Stimulated activated CD8-positive, alpha-beta memory T cell treated with anti-CD3 and anti-CD28 coated beads, Interleukin-4, amount 100 ng/mL, for 1 hour (primary cell): ENCODE measurements around the gene DYNC1H1.

Experiments used
- DNase-seq, 2 donors: peaks; one replicate each; pipeline ENCODE4 v3.0.0-alpha.2; 2020; ENCODE audit warnings: low read depth in 2 of 2, low spot score in 1 of 2

DYNC1H1 gene

DNA sequence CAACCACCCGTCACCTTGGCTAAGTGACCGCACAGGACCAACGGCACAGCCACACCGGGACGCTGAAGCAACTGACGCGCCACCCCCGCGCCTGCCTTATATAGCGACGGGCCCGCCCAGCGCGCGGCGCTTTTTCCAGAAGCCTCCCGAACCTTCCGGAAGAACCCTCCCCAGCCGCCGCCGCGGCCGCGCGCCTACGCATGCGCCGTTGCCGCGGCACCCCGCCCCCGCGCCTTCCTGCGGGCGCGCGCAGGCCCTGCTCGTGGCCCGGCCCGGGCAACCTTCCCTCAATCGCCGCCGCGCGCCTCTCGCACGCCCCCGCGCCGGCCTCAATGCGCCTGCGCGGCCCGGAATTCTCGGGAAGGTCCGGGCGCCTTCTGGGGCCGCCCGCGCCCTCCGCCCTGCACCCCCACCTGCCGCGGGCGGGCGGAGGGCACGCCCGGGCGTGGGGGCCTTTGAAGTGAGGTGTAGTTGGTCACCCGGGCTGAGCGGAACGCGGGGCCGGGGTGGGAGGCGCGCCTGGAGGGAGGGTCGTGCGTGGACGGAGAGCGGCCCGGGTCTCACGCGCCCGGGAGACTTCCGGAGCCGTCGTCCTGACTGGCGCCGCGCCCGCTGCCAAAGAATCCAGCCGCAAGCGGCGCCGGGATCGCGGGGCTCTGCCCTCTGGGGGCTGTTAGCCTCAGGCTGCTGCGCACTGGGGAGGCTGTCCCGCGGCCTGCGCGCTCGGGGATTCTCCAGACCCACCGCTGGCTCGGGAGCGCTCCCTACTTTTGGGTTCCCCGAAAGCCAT, 122.8 kb downstream of the DYNC1H1 start, which contains the start of gene HSP90AA1:
Gene HSP90AA1, minus strand, starts transcription at position 73 of the 790 bp plus-strand sequence. CDS start 666 bp downstream, outside the sequence.
- DNase-seq, result peak; percentile 93 to 97

GRCh38 chr14:102087762-102088011, 123.3 kb downstream of the DYNC1H1 start:
- no peak for DNase-seq

GRCh38 chr14:102088012-102088792, 123.8 kb downstream of the DYNC1H1 start:
- peak in 1 of 2 donors; percentile 17 for DNase-seq

GRCh38 chr14:102089621-102090343, 125.4 kb downstream of the DYNC1H1 start:
- no peak for DNase-seq

- no peak for DNase-seq
These were observed 126.3 kb downstream of the DYNC1H1 start for GRCh38 chr14:102090713-102091112.

DNA sequence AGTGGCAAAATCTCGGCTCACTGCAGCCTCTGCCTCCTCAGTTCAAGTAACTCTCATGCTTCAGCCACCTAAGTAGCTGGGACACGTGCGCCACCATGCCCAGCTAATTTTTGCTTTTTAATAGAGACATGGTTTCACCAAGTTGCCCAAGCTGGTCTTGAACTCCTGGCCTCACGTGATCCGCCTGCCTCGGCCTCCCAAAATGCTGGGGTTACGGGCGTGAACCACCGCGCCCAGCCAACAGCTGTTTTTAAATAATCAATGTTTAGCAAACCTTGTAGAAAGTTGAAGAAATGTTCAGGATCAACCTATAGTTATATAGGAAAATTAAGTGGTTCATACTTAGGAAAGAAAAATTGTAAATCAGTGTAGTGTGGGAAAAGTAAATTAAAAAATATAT, 128.4 kb downstream of the DYNC1H1 start:
- DNase-seq, result no peak

DNA sequence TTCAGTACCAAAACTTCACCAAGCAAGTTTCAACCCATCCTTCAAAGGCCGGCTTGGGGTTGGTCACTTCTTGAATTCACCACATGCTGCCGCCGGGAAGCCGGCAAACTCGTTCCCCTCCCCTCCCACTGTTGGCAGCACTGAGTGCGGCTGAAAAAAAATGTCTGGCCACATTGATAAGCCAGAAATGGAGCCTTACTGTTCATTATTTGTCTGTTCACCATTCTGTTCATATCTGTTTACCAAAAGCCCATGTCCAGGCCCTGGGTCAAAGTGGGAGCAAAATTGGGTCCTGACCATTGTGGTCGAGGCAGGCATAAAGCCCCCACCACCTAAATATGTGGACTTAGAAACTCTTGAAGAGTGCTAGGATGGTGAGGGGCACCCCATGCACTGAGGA, 129.7 kb downstream of the DYNC1H1 start:
- DNase-seq, result no peak

DNA sequence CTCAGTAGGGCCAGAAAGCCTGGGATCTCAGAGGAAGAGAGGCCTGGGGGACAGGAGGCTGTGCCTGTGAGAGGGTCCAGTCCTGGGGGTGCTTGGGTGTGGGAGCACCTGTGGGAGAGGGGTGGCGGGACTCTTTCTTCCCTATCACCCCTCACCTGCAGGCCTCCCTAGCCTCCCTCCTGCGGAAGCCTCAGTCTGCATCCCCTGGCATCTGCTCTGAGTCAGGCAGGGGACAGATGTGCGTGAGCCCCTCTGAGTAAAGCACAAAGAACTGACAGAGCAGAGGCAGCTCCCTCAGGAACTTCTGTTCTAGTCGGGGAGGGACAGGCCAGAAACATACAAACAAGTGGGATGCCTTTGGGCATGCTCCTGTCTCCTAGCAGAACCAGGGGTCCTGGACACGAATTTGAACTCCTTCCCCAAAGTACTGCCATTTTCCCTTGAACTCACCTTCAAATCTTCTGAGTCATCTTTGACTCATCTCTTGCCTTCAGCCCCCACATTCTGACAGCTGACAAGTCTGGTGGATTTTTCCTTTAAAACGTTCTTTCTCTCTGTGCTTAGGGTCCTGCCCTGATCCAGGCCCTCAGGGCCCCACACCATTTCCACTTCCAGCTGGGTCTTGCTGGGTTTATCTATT, 131.0 kb downstream of the DYNC1H1 start:
- no peak for DNase-seq

DNA sequence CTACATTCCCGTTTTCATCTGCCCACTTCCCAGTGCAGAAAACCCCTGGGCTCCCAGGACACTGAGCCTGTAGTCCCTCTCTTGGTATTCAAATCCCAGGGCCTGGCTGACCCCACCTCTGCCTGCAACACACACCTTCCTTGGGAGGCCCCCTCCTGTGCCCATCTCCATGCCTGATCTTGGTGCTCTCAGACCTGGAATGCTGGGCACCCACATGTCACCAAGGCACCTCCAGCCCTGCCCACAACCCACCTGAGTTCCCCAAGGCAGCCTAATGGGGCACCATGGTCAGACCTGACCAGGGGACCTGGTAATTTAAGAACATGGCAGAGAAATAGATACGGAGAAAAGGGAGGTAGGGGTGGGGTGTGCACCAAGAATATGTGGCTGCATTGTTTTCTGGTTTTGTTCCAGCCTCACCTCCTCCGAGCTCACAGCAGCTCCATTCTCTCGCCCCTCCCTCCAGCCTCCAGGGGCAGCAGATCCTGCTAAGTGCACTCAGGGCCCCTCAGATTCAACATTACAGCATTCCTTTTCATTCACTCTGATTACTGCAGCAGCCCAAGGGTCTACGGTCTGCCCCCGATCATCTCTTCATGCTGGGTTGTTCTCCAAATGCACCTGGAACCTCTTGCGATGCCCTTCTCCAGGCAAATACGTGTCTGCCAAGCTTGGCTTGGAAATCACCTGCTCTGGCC, 131.6 kb downstream of the DYNC1H1 start:
- DNase-seq, result no peak

GRCh38 chr14:102096569-102097188, 132.3 kb downstream of the DYNC1H1 start:
- peak; percentile 50 to 59 for DNase-seq

DNA sequence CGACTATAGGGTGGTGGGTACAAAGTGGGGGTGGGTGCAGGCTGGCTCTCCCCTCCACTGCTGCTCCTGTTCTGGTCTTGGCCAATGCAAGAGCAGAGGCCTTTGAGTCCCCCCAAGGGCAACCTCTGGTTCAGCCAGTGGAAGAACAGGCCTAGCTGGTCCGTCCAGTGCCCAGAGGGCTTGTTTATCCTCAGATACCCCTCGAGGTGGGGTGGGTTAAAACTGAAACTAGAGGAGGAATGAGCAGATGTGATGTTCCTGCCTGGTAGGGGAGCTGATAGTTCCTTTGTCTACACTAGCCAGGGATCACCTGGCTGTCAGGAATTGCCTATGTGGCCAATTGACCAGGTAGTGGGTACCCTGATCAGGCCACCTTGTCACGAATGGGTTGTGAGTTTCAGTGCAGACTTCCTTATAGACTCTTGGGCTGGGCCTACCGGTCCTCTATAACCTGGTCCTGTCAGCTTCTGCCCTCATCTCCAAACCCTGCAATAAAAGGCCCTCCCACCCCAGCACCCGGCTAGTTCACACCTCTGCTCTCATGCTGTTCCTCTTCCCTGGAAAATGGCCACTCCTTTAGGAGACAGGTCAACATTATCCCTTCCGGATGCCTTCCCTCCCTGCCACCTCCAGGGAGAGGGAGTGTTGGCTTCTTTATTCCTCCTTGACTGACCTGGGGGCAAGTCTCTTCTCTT, 133.2 kb downstream of the DYNC1H1 start:
- DNase-seq, result no peak

- DNase-seq, result no peak
These were observed 138.8 kb downstream of the DYNC1H1 start for GRCh38 chr14:102103062-102103695.

DNA sequence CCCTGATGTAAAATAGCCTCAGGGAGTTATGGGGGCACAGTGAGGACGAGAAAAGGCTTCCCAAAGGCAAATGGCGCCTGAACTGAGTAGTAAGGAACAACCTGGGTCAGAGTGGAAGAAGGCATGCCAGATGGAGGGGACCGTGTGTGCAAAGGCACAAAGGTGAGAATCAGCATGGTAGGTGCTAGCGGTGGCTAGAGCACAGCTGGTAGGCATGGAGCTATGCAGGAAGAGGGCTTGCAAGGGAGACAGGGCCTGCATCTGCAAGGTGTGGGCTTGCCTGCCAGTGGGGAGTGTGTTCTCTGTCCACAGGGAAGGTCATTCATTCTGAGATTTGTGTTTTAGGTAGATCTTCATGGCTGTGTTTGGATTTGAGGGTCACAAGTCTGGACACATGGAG, 141.0 kb downstream of the DYNC1H1 start:
- DNase-seq, result no peak
